ENCODE results near the gene CRB1. TPM values are rescaled to one million over a fixed set of nuclear protein-coding genes. Genes with fewer than 3 reads are reported as not detected.
A peak's percentile ranks its signal among the peaks of the same experiment; 100 is the strongest.

The CRB1 gene
- total and polyA plus RNA-seq, 12 donors, result 0.04 to 1.5 (median 0.42) TPM; not detected in 2

DNA sequence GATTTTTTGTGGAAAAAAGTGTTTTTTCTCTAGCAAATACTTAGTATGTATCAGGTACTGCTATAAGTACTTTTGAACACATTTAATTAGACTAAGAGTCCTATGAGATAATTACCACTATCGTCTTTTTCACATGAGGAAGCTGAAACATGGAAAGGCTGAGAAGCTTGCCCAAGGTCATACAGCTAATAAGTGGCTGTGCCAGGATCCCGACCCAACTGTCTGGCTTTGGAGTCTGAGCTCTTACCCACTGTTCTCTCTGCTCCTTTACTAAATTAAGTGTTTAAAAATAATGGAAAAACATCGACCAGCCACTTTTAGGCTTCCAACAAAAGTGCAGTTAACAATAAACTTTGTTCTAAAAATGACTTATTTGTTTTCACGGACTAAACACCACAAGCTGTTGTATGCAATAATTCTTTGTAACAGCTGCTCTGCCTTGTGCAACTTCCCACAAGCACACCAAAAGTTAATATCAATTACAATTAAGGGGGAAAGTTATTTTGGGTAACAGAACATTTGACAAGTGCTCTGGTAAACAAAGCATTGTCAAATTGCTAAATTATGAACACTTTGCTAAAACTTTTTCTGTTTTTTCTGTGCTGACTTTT is 75.7 kb downstream of the CRB1 start:
- Histone ChIP-seq H3K4me1 (no peaks in the 10 kb centered on the region), H3K27ac (no peak overlapping the region), H3K4me3 (no peak overlapping the region), H3K36me3 (no peaks in the 10 kb centered on the region), H3K9me3 (no peaks in the 10 kb centered on the region), H3K27me3 (no peaks in the 10 kb centered on the region)
- no peak for DNase-seq
- intact Hi-C loops (cut with DNase I), result no loop called here
- ATAC-seq, result peak in 1 of 8 donors; percentile 78
- TF ChIP-seq, protein P1, sequence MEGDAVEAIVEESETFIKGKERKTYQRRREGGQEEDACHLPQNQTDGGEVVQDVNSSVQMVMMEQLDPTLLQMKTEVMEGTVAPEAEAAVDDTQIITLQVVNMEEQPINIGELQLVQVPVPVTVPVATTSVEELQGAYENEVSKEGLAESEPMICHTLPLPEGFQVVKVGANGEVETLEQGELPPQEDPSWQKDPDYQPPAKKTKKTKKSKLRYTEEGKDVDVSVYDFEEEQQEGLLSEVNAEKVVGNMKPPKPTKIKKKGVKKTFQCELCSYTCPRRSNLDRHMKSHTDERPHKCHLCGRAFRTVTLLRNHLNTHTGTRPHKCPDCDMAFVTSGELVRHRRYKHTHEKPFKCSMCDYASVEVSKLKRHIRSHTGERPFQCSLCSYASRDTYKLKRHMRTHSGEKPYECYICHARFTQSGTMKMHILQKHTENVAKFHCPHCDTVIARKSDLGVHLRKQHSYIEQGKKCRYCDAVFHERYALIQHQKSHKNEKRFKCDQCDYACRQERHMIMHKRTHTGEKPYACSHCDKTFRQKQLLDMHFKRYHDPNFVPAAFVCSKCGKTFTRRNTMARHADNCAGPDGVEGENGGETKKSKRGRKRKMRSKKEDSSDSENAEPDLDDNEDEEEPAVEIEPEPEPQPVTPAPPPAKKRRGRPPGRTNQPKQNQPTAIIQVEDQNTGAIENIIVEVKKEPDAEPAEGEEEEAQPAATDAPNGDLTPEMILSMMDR (IDR thresholded peaks at IDR 0.05), result no peak
- 41 to 47% methylated on average over 4 of the region's 4 CpGs for WGBS, 2 donors

DNA sequence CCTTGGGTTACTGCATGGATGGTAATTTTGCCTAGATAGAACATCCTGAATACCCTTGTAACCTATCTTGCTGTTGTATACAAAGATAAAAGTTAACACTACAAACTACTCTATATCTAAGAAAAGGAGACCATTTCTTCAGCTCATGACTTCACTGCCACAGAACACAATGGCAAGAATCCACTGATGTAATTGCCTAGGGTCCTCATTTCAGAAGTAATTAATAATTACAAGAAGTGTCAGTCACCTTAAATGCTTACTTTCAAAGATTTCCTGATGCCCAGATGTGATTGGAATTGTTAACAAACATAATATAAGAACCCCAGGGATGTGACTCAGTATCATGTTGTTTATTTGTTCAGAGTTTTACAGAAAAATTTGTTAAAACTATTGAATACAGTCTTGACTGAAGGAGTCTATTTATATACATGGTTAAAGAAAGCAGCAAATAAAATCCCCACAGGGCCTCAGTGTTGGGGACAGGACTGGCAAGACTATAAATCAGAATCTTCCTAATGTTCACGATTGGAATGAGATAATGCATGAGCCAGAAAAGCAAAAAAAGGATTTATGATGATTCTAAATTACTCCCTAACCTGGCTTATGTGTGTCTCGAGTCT is 83.9 kb downstream of the CRB1 start:
- ATAC-seq, result no peak
- TF ChIP-seq, protein P1 (IDR thresholded peaks at IDR 0.05), result no peak
- DNase-seq, result no peak
- Histone ChIP-seq H3K4me3 (no peak overlapping the region), H3K4me1 (no peaks in the 10 kb centered on the region), H3K9me3 (no peaks in the 10 kb centered on the region), H3K27ac (no peak overlapping the region), H3K36me3 (no peaks in the 10 kb centered on the region), H3K27me3 (no peaks in the 10 kb centered on the region)
- intact Hi-C loops (cut with DNase I), result loop anchor here in 4 of 10 donors (10.0 kb wide), 3 partner anchors 127 to 527 kb away; no protein-coding TSS in a partner anchor
- WGBS, 2 donors, result 64 to 65% methylated on average over 2 of the region's 2 CpGs

DNA sequence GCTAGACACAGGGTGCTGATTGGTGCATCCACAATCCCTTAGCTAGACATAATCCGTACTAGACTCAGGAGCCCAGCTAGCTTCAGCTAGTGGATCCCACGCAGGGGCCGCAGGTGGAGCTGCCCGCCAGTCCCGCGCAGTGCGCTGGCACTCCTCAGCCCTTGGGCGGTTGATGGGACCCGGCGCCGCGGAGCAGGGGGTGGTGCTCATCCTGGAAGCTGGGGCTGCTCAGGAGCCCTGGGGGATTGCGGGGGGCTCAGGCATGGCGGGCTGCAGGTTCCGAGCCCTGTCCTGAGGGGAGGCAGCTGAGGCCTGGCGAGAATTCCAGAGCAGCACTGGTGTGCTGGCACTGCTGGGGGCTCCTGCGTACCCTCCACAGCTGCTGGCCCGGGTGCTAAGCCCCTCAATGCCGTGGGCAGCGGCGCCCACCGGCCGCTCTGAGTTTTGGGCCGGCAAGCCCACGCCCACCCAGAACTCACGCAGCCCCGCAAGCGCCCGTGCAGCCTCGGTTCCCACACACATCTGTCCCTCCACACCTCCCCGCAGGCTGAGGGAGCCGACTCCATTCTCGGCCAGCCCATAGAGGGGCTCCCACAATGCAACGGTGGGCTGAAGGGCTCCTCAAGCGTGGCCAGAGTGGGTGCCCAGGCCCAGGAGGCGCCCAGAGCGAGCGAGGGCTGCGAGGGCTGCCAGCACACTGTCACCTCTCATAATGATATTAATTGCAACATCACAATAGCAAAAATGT is 87.4 kb downstream of the CRB1 start:
- TF ChIP-seq, protein P1 (IDR thresholded peaks at IDR 0.05), result no peak
- 94 to 95% methylated on average over 39 of the region's 39 CpGs for WGBS, 2 donors
- ATAC-seq, result peak in 1 of 8 donors; percentile 38

DNA sequence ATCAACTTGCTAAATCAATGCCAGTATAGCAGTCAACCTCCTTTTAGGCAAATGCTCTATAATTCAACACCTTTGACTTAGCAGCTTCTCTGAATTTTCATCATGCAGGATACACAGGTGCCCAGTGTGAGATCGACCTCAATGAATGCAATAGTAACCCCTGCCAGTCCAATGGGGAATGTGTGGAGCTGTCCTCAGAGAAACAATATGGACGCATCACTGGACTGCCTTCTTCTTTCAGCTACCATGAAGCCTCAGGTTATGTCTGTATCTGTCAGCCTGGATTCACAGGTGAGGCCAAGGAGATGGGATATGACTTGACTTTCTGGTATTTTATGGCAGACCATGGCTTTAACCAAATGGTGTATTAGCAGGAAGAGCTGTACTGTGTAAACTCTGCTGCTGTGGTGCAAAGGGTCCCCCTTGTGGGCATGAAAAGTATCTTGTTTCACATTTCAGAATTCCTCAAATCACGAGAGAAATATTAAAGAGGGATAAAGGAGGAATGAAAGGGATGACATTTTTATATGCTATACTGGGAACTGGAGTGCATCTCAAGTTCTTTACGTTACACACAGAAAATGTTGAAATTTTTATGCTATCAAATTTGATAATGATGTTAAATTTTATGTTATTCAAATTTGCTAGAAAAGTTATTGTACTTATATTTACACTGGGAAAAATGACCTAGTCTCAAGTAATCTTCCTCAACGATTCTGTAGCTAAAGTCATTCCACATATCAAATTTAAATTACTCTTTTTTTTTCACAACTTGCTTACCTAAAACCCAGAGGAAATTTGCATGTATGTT is 88.9 kb downstream of the CRB1 start:
- Histone ChIP-seq H3K36me3 (no peaks in the 10 kb centered on the region), H3K4me3 (no peak overlapping the region), H3K27me3 (no peaks in the 10 kb centered on the region), H3K4me1 (no peaks in the 10 kb centered on the region), H3K27ac (no peak overlapping the region), H3K9me3 (no peaks in the 10 kb centered on the region)
- TF ChIP-seq, protein P1 (IDR thresholded peaks at IDR 0.05), result peak; percentile 40 to 74 (median 67)
- intact Hi-C loops (cut with DNase I), result loop anchor here in 9 of 10 donors (2.0 to 10.0 kb wide), 6 partner anchors 28 to 532 kb away; no protein-coding TSS in a partner anchor
- ATAC-seq, result peak in 6 of 8 donors; percentile 34 to 72 (median 52)
- WGBS, 2 donors, result 53 to 60% methylated on average over 5 of the region's 5 CpGs
- DNase-seq, result peak in 1 of 2 donors; percentile 11

More for the DNA sequence above, 87.4 kb downstream of the CRB1 start:
- no peak for DNase-seq
- Histone ChIP-seq H3K9me3 (no peaks in the 10 kb centered on the region), H3K27me3 (no peaks in the 10 kb centered on the region), H3K4me1 (no peaks in the 10 kb centered on the region), H3K36me3 (no peaks in the 10 kb centered on the region), H3K27ac (no peak overlapping the region), H3K4me3 (no peak overlapping the region)
- intact Hi-C loops (cut with DNase I), result loop anchor here in 8 of 10 donors (5.0 to 10.0 kb wide), 4 partner anchors 131 to 531 kb away; no protein-coding TSS in a partner anchor

Measured in heart right ventricle (tissue), 16 donors.